HepG2 (cell line): Measurements from ENCODE around the gene SMIM9. TPM values are rescaled to one million over a fixed set of nuclear protein-coding genes. Genes with fewer than 3 reads are reported as not detected.

Experiments
- CBX5 ChIP-seq: sonication (generic); formaldehyde crosslinking; IDR thresholded peaks from 2 replicates; pipeline ENCODE4 v1.4.0; 2020; ENCODE audit warnings: missing genetic modification reagents, borderline replicate concordance
- CHD2 ChIP-seq: IDR thresholded peaks from 2 replicates; pipeline ENCODE4 v1.6.1; 2011; ENCODE audit warnings: low read depth, low read length, improper control_type of control experiment
- CREB3 ChIP-seq: sonication (generic); formaldehyde crosslinking; IDR thresholded peaks from 2 replicates; pipeline ENCODE4 v1.5.0; 2020; ENCODE audit warnings: missing genetic modification reagents
- HBP1 ChIP-seq: IDR thresholded peaks from 2 replicates; pipeline ENCODE4 v1.6.1; 2016; ENCODE audit warnings: low read depth, control low read depth
- HOXD1 ChIP-seq: sonication (generic); formaldehyde crosslinking; IDR thresholded peaks from 2 replicates; pipeline ENCODE4 v1.5.0; 2020; ENCODE audit warnings: missing genetic modification reagents
- IRF1 ChIP-seq: sonication (generic); formaldehyde crosslinking; IDR thresholded peaks from 2 replicates; pipeline ENCODE4 v1.4.0; 2020; ENCODE audit warnings: low read depth, mild to moderate bottlenecking, missing genetic modification reagents
- KDM6A ChIP-seq: IDR thresholded peaks from 2 replicates; pipeline ENCODE4 v1.6.1; 2016; ENCODE audit warnings: low read depth
- SNAPC5 ChIP-seq: sonication (generic); formaldehyde crosslinking; IDR thresholded peaks from 2 replicates; pipeline ENCODE4 v1.8.1; 2023; ENCODE audit warnings: mild to moderate bottlenecking, missing genetic modification reagents, borderline replicate concordance
- ZBTB4 ChIP-seq: sonication (generic); formaldehyde crosslinking; IDR thresholded peaks from 2 replicates; pipeline ENCODE4 v1.4.0; 2020; ENCODE audit warnings: missing genetic modification reagents, mild to moderate bottlenecking, borderline replicate concordance
- ZFAT ChIP-seq: sonication (generic); formaldehyde crosslinking; conservative IDR thresholded peaks from 2 replicates; pipeline ENCODE4 v1.8.1; 2023; ENCODE audit warnings: missing genetic modification reagents, inconsistent platforms
- ZFP1 ChIP-seq: IDR thresholded peaks from 2 replicates; pipeline ENCODE4 v1.6.1; 2016
- ZFP36 ChIP-seq: fragments of 150-350 bp; IDR thresholded peaks from 2 replicates; pipeline ENCODE4 v1.6.1; 2018; ENCODE audit warnings: borderline replicate concordance, low read length, low read depth; ENCODE audit not compliant: partially characterized antibody
- ZNF3 ChIP-seq: IDR thresholded peaks from 2 replicates; pipeline ENCODE4 v1.7.0; 2017; ENCODE audit warnings: inconsistent platforms
- ZNF687 ChIP-seq: sonication (generic); formaldehyde crosslinking; IDR thresholded peaks from 2 replicates; pipeline ENCODE4 v1.5.1; 2020; ENCODE audit warnings: mild to moderate bottlenecking, missing genetic modification reagents, moderate library complexity
- ZNF747 ChIP-seq: sonication (generic); formaldehyde crosslinking; IDR thresholded peaks from 2 replicates; pipeline ENCODE4 v1.8.1; 2023; ENCODE audit warnings: missing genetic modification reagents, mild to moderate bottlenecking, borderline replicate concordance
- ZSCAN25 ChIP-seq: sonication (generic); formaldehyde crosslinking; IDR thresholded peaks from 2 replicates; pipeline ENCODE4 v1.8.0; 2022; ENCODE audit warnings: mild to moderate bottlenecking, missing genetic modification reagents
- polyA plus RNA-seq, 8 experiments: library from polyadenylated mRNA; depleted of rRNA in 3 of 8; stranded (reverse) in 7 of 8; unstranded in 1 of 8; fragments of >200 nt; fragmentation: Illumina TruSeq in 4 of 8; extraction: Trizol in 4 of 8; gene quantifications; 2 replicates each; pipeline versions ENCODE4 v1.2.1 to v1.2.3, GENCODE V29; 2011 to 2016; ENCODE audit warnings: low read depth in 4 of 8, missing spikeins in 1 of 8, mixed read lengths in 1 of 8; ENCODE audit not compliant: insufficient read depth in 1 of 8
- total RNA-seq, 5 experiments: library from RNA; depleted of rRNA; stranded (reverse); fragments of >200 nt; fragmentation: Illumina TruSeq; extraction: Trizol; gene quantifications; 2 replicates each; pipeline ENCODE4 v1.2.3, GENCODE V29; 2016; ENCODE audit warnings: low read depth in 1 of 5

SMIM9 gene
- total and polyA plus RNA-seq, 2 of the 13 experiments (the other 11 are each of a cell fraction or from before 2014, with no cell fraction given) = not detected

GRCh38 chrX:154799556-154800348 lies 34.7 kb downstream of the SMIM9 start (continued):
- TF ChIP-seq IRF1 (no peak), ZNF687 (CRISPR knock-in tag) (peak; percentile 28; the same call in 1 of the 2 replicates), ZFAT (no peak), ZSCAN25 (no peak), ZNF747 (no peak), ZNF3 (CRISPR knock-in tag) (no peak), CBX5 (CRISPR knock-in tag) (no peak), KDM6A (CRISPR knock-in tag) (peak; percentile 61; the same call in 1 of the 2 replicates), HOXD1 (CRISPR knock-in tag) (no peak), ZFP1 (no peak), CREB3 (CRISPR knock-in tag) (no peak), ZBTB4 (no peak), ZFP36 (no peak), HBP1 (no peak), SNAPC5 (no peak), CHD2 (no peak)
